Ovary (tissue), 9 donors: ENCODE measurements around the gene ATP6V1B1. TPM values are rescaled to one million over a fixed set of nuclear protein-coding genes. Genes with fewer than 3 reads are reported as not detected.

ENCODE experiments used
- DNase-seq, 5 donors: peaks; one replicate each; pipeline ENCODE4 v3.0.0-alpha.2; 2019 to 2020
- H3K27ac ChIP-seq, 2 donors: fragments of 200-600 bp; one replicate each; pipeline versions ENCODE4 v1.5.1 to v1.8.0; 2019 to 2022
- H3K27me3 ChIP-seq: fragments of 200-600 bp; one replicate; pipeline ENCODE4 v1.8.0; 2022
- H3K36me3 ChIP-seq: fragments of 200-600 bp; sonication (generic); one replicate; pipeline ENCODE4 v1.5.1; 2019
- H3K4me1 ChIP-seq: one replicate; pipeline ENCODE4 v1.8.1; 2013; ENCODE audit warnings: mild to moderate bottlenecking, moderate library complexity; ENCODE audit not compliant: insufficient read depth
- H3K4me3 ChIP-seq: fragments of 200-600 bp; sonication (generic); one replicate; pipeline ENCODE4 v1.5.1; 2017
- H3K9me3 ChIP-seq, 2 donors: fragments of 200-600 bp in 1 of 2; sonication (generic) in 1 of 2; one replicate each; pipeline versions ENCODE4 v1.5.1 to v1.8.1; 2013 to 2019; ENCODE audit warnings: mild to moderate bottlenecking in 1 of 2, moderate library complexity in 1 of 2
- CTCF ChIP-seq, 3 donors: fragments of 450-650 bp in 2 of 3; fragments of 200-600 bp in 1 of 3; IDR thresholded peaks; one replicate each; pipeline versions ENCODE4 v1.5.1 to v1.8.0; 2016 to 2022; ENCODE audit warnings: antibody characterized with exemption in 3 of 3, mild to moderate bottlenecking in 1 of 3
- EP300 ChIP-seq: sonication (generic); formaldehyde crosslinking; IDR thresholded peaks from one replicate; pipeline ENCODE4 v1.6.1; 2017; ENCODE audit warnings: antibody characterized with exemption
- POLR2A ChIP-seq: fragments of 450-650 bp; IDR thresholded peaks from one replicate; pipeline ENCODE4 v1.6.1; 2017; ENCODE audit warnings: antibody characterized with exemption, mild to moderate bottlenecking, moderate library complexity
- WGBS, 3 donors: extraction: QIAGEN DNeasy Blood & Tissue Kit in 1 of 3; methylation state at CpG; one replicate each; pipeline versions ENCODE4 v1.1.5 to v1.1.7; 2013 to 2017; 5-methylcytosine and 5-hydroxymethylcytosine counted together
- intact Hi-C, 4 donors: fragments of 100-400 bp; cut with DNase I; formaldehyde crosslinking; loops; one replicate each; pipeline versions ENCODE4 v1.11.0 to v1.15.1; 2022 to 2023
- polyA plus RNA-seq, 2 donors: library from polyadenylated mRNA; stranded (reverse); fragments of 200-250 nt in 1 of 2; fragments of 350-450 nt in 1 of 2; fragmentation: Illumina TruSeq in 1 of 2; extraction: RNeasy Lipid Tissue Mini Kit (QIAGEN cat#74804) in 1 of 2; gene quantifications; one replicate each; pipeline ENCODE4 v1.2.3, GENCODE V29; 2013 to 2014
- total RNA-seq, 7 donors: library from RNA; depleted of rRNA in 2 of 7; stranded (reverse); fragments of >200 nt in 2 of 7; fragmentation: NEBNext Ultra II Directional in 3 of 7; extraction: Animal tissue kit (Norgen Biotek cat#: 25700) in 3 of 7; gene quantifications; one replicate each; pipeline versions ENCODE4 v1.1.0 to v1.2.4, GENCODE V29; 2016 to 2023
- donor health status: DM: no; HTN: no; CAD: no; lungs with moderate emphysema.
- donor health status: DM: no; HTN: no; CAD: no.
- donor health status: Bipolar disorder and iron deficiency.
- donor health status: DM: yes; HTN: yes; CAD: no.
- donor health status: DM: no; HTN: no; CAD: no.
- donor health status: DM: yes; HTN: yes; CAD: no.

ATP6V1B1 gene
- total and polyA plus RNA-seq, 9 donors = 0.62 to 11.9 (median 1.6) TPM; not detected in 1

DNA sequence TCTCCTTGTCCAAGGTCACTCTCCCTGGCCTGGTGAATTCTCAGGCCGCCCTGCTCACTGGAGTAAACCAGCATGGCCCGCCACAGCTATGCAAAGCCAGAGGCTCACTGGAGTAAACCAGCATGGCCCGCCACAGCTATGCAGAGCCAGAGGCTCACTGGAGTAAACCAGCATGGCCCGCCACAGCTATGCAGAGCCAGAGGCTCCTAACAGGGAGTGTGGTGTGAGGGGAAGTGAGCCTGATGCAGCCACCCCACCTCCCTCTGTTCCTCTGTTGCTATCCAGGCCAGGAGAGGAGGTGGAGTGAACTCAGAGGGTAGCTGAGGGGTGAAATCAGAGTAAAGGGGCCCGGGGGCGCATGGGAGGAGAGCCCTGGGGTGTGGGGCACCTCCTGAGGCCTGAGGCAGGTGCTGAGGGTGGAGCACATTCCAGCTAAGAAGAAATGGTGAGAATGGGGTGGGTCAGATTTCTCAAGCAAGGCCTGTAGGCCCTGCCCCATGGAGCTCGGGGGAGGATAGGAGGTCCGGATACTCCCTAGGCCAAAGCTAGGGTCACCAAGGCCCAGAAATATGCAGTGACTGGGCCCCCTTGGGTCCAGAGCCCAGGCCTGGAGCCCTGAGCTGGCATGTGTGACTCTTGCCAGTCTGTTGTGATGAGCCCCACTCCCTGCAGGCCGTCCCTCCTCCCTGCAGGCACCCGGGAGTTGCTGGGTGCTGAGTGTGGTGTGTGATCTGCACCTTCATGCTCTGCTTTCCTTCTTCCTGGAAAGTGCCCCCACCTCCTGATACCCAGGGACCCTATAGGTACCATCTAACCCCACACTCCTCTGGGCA is 1.5 kb downstream of the ATP6V1B1 start:
- DNase-seq = no peak
- Histone ChIP-seq H3K27me3 (no peaks in the 10 kb centered on the region), H3K27ac (no peak overlapping the region), H3K4me1 (no peaks in the 10 kb centered on the region), H3K4me3 (no peak overlapping the region), H3K9me3 (no peaks in the 10 kb centered on the region), H3K36me3 (no peaks in the 10 kb centered on the region)
- 74 to 79% (median 76%) methylated on average over 9 to 10 of the region's 10 CpGs for WGBS, 3 donors
- intact Hi-C loops = no loop called here
- TF ChIP-seq EP300 (no peak), POLR2A (no peak), CTCF (IDR thresholded peaks at IDR 0.05) (no peak)

DNA sequence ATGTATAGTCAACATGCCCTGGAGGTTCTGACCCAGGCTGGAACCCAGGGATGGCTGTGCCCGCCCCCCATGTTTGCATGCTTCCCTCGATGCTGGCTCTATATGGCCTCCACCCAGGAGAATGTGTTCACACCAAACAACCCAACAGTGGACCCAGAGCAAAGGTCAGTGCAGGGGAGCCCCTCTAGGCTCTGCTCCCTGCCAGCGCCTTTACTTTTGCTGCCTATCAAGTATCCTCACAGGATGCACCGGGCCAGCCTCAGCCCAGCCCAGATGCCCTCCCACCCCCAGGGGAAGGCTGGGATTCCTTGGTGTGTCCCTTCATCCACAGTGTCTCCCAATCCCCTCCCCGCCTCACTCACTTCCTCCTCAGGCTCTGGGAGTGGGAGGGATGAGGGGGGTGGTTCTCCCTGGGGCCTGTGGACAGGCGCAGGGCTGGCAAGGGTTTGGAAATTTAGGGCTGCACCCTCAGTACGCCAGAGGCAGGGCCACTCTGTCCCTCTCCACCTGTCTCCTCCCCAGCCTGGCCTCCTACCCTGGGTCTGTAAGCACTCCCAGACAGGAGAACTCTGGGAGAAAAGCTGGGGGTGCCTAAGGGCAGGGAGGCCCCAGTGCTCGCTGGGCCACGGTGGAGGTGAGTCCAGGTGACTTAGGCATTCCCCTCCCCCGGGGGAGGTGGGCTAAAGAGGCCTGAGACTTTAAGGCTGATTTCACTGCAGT is 2.3 kb downstream of the ATP6V1B1 start:
- 65 to 74% (median 70%) methylated on average over 10 of the region's 10 CpGs for WGBS, 3 donors
- no peaks in the 10 kb centered on the region for H3K27me3 ChIP-seq
- no peak overlapping the region for H3K4me3 ChIP-seq
- H3K36me3 ChIP-seq = no peaks in the 10 kb centered on the region
- intact Hi-C loops = no loop called here
- H3K9me3 ChIP-seq = no peaks in the 10 kb centered on the region
- TF ChIP-seq CTCF (IDR thresholded peaks at IDR 0.05) = no peak
- H3K27ac ChIP-seq = no peak overlapping the region
- no peaks in the 10 kb centered on the region for H3K4me1 ChIP-seq
- no peak for DNase-seq

DNA sequence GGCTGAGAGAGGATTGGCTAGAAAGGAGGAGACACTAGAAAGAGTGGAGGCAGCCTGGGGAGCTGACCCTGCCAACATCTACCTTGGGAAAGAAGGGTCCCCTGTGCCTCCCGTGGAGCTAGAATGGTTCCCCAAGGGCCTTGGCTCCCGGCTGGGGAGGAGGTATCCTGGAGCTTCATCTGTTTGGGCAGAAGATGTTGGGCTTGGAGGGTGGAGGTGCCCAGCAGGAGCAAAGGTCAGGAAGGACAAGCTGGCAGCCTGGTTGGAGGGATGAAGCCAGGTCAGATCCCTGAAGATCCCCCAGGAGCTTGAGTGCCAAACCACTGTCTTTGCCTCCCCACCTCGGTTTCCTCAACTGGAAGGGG is 2.9 kb downstream of the ATP6V1B1 start:
- no peaks in the 10 kb centered on the region for H3K36me3 ChIP-seq
- no peak for TF ChIP-seq EP300
- no peak for TF ChIP-seq CTCF (IDR thresholded peaks at IDR 0.05)
- TF ChIP-seq POLR2A = no peak
- H3K27me3 ChIP-seq = no peaks in the 10 kb centered on the region
- no peak for DNase-seq
- intact Hi-C loops = no loop called here
- no peaks in the 10 kb centered on the region for H3K9me3 ChIP-seq
- H3K4me3 ChIP-seq = no peak overlapping the region
- H3K27ac ChIP-seq = no peak overlapping the region
- WGBS, 3 donors = 34 to 56% (median 53%) methylated on average over 3 of the region's 3 CpGs
- no peaks in the 10 kb centered on the region for H3K4me1 ChIP-seq

- Histone ChIP-seq H3K4me3 (no peak overlapping the region), H3K36me3 (no peaks in the 10 kb centered on the region), H3K27ac (no peak overlapping the region), H3K27me3 (no peaks in the 10 kb centered on the region), H3K9me3 (no peaks in the 10 kb centered on the region), H3K4me1 (no peaks in the 10 kb centered on the region)
- intact Hi-C loops = no loop called here
- WGBS, 3 donors = 33 to 51% (median 39%) methylated on average over 22 to 30 of the region's 30 CpGs
- TF ChIP-seq EP300 (no peak), CTCF (IDR thresholded peaks at IDR 0.05) (no peak), POLR2A (no peak)
- DNase-seq = no peak
These were observed 3.5 kb downstream of the ATP6V1B1 start for GRCh38 chr2:70939001-70939838.
